HG02981 (cell line): ENCODE measurements around the gene CNGA2.

Experiments
- ATAC-seq: cut with Tn5 transposase; IDR thresholded peaks from one replicate; pipeline ENCODE4 v1.9.1; 2021; ENCODE audit warnings: mild to moderate bottlenecking, moderate library complexity; ENCODE audit not compliant: unreplicated experiment

CNGA2 gene

GRCh38 chrX:151711154-151711553 lies 23.4 kb upstream of the CNGA2 start:
- no peak for ATAC-seq

GRCh38 chrX:151711787-151712186 lies 22.8 kb upstream of the CNGA2 start:
- ATAC-seq: no peak

- no peak for ATAC-seq
Observed at GRCh38 chrX:151712253-151712652, 22.3 kb upstream of the CNGA2 start.

- no peak for ATAC-seq
Observed at GRCh38 chrX:151713849-151714248, 20.7 kb upstream of the CNGA2 start.

DNA sequence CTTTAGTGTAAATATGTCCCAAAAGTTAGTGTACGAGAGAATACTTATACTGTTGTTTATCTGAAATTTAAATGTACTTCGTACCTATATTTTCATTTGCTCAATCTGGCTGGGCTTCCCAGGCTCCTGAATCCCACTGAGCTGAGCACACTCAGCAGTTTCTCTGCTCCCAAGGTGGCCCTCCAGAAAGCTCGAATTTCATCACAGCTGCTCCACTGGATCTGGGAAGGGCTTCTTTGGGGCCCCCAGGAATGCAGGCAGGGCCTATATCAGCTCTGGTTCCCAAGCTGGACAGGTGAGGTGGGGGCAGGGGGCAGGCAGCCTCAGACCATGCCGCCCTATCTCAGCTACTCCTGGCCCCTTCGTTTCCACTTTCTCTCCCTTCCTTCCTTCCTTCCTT lies 20.2 kb upstream of the CNGA2 start:
- no peak for ATAC-seq

DNA sequence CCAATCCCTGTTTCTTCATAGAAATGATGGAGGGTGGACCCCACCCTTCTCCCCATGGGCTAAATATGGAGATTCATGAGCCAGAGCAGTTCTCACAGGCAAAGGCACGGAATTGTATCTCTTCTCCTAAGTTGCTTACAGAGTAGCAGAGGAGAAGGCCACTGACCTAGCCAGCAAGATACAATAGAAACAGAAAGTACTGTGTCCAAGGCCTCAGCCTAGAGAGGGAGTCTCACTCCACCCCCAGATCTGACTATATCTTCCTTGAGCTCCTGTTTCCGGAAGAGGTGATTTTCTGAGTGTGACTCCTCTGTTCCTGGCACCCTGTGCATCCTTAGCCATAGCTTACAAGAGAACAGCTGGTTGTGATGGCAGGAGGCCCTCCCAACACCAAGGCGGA lies 18.8 kb upstream of the CNGA2 start, which contains the start of gene FATE1:
Gene FATE1, plus strand, starts transcription at position 284 of the 400 bp plus-strand sequence. Its CDS starts 85 bp downstream, at position 369.
- ATAC-seq: no peak

DNA sequence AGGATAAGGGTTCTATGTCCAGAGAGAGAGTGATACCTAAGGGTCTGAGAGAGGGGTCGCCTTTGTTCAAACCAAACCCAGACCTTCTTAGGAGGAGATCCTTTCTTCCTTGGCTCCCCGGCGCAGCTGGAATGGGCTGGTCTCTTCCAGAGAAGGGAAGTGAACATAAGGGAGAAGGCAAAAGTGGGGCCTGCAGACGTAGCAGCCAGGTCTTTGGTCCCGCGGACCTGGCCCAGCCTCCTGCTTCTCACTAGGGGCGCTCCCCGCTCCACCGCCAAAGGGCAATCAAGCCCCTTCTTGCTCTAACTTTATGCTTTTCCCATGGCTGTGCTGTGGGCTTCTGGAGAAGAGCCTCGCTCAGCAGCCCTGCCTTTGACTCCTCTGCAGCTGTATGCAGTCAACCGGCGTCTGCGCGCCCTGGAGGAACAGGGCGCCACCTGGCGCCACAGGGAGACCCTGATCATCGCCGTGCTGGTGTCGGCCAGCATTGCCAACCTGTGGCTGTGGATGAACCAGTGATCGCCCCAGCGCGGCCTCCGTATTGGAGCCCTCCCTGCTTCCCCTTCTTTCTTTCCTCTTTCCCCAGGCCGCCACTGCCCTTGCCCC lies 12.2 kb upstream of the CNGA2 start:
- no peak for ATAC-seq

- ATAC-seq: no peak
Observed at GRCh38 chrX:151723156-151723760, 11.3 kb upstream of the CNGA2 start.

GRCh38 chrX:151724563-151725337 lies 9.8 kb upstream of the CNGA2 start:
- ATAC-seq: no peak

DNA sequence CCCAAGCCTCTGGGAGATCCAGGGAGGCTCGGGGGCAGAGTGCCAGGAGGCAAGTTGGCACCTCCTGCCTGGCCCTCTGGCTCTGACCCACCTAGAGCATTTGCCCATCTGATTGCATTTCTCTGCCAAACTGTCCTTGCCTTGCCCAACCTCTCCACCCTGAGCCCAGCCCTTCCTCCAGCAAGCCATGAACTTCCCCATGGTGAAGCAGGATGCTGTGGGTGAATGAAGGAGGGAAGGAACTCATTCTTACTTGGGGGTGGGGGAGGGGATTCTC lies 9.3 kb upstream of the CNGA2 start:
- no peak for ATAC-seq

GRCh38 chrX:151726751-151727150 lies 7.8 kb upstream of the CNGA2 start:
- ATAC-seq: no peak

GRCh38 chrX:151727346-151727745 lies 7.2 kb upstream of the CNGA2 start:
- ATAC-seq: no peak

- no peak for ATAC-seq
Observed at GRCh38 chrX:151729056-151729725, 5.4 kb upstream of the CNGA2 start.

DNA sequence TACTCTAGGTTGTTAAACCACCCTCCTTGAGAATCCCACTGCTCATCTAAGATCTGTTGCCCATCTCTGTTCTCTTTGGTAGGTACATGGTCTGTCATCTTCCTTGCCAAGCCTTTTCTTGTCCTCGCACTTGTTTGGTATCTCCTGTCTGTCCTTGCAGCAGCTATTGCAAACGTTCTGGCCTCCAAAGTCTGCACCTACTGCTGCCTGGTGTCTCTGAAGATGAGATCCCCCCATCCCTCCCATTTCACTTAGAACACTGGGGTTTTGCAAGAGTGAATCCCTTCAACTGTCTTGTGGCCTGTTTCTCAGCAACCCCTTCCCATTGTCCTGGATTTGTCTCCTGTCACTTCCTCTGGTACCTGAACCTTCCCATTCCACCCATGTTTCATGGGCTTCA lies 673 bp downstream of the CNGA2 start:
- no peak for ATAC-seq

DNA sequence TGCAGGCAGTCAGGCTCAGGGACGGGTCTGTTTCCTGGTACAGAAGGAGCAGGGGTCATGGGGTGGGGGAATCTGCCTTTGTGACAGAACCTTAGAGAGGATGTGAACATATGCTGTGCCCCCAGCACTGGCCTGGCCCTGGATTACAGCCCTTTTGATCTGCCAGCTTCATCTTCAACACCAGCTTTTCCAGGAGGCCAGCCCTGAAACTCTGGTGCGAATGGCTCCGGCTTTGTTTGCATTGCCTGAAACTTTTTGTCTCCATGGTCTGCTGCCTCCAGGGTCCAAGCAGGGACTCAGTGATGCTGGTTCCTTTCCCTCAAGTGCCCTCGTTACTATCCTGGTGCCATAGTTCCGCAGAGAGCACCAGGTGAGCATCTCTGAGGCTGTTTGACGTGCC lies 2.1 kb downstream of the CNGA2 start:
- no peak for ATAC-seq

GRCh38 chrX:151737494-151737893 lies 2.9 kb downstream of the CNGA2 start:
- no peak for ATAC-seq

DNA sequence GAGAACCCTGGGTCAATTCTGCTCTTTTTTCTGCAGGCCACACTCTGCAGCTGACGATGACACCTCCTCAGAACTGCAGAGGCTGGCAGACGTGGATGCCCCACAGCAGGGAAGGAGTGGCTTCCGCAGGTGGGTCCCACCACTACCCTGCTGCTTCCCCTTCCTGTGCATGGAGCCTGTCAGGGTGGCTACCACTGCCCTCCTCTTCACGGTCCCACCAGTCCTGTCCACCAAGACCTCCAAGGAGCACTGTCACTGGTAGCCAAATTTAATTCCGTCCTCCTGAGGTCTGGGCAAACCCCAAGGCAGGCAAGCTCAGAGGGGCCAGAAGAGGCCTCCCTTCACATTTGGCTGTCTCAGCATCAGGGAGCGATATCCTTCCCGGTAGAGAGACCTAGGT lies 4.2 kb downstream of the CNGA2 start:
- ATAC-seq: no peak

GRCh38 chrX:151741606-151742005 lies 7.1 kb downstream of the CNGA2 start:
- no peak for ATAC-seq

DNA sequence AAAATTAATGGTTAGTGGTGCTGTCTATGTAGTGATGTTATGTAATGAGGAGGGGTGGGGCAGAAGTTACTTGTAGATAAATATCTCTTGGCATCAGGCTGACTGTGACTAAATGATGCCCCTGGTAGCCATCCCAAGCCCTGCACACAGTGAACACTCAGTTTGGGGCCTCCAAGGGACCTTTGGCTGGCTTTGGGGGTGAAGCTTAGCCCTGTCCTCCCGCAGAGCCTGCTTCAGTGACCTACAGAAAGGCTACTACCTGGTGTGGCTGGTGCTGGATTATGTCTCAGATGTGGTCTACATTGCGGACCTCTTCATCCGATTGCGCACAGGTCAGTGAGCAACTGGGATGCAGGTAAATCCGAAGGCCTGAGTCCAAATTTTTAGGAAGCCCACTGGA lies 7.8 kb downstream of the CNGA2 start:
- ATAC-seq: no peak

DNA sequence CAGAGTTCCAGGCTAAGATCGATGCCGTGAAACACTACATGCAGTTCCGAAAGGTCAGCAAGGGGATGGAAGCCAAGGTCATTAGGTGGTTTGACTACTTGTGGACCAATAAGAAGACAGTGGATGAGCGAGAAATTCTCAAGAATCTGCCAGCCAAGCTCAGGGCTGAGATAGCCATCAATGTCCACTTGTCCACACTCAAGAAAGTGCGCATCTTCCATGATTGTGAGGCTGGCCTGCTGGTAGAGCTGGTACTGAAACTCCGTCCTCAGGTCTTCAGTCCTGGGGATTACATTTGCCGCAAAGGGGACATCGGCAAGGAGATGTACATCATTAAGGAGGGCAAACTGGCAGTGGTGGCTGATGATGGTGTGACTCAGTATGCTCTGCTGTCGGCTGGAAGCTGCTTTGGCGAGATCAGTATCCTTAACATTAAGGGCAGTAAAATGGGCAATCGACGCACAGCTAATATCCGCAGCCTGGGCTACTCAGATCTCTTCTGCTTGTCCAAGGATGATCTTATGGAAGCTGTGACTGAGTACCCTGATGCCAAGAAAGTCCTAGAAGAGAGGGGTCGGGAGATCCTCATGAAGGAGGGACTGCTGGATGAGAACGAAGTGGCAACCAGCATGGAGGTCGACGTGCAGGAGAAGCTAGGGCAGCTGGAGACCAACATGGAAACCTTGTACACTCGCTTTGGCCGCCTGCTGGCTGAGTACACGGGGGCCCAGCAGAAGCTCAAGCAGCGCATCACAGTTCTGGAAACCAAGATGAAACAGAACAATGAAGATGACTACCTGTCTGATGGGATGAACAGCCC lies 9.3 kb downstream of the CNGA2 start:
- ATAC-seq: no peak

GRCh38 chrX:151745651-151746050 lies 11.1 kb downstream of the CNGA2 start:
- ATAC-seq: no peak
